ENCODE results near the gene TMEM201. TPM values are rescaled to one million over a fixed set of nuclear protein-coding genes. Genes with fewer than 3 reads are reported as not detected.

TMEM201 gene
- total and polyA plus RNA-seq, 2 of the 4 experiments (the other 2 are of a cell fraction): 1.3 to 8.7 TPM

DNA sequence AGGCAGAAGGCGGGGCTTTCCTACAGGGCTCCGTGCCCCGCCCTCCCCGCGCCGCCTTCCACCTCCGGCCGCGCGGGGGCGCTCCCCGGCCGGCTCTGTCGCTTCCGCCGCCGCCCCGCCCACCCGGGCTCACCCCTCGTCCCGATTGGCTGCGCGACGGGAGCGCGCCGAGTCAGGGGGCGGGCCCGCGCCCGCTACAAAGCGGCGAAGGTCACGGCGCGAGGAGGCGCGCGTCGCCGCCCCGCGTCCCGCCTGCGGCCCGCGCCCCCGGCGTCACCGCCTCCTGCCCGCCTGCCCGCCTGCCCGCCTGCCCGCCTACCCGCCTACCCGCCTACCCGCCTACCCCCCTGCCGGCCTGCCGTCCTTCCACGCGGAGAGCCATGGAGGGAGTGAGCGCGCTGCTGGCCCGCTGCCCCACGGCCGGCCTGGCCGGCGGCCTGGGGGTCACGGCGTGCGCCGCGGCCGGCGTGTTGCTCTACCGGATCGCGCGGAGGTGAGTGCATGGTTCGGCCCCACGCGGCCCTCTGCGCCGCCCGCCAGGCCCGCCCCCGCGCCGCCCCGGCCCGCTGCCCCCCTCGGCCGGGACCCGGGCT is at the start of gene TMEM201 (continued):
- TF ChIP-seq SMC3 (IDR thresholded peaks at IDR 0.05; ENCODE audit: low read depth, low read length) (no peak), MXI1 (IDR thresholded peaks at IDR 0.05; ENCODE audit: borderline replicate concordance, low read depth, low read length) (peak; percentile 72; the same call in 1 of the 2 replicates), POLR2A (IDR thresholded peaks at IDR 0.05; ENCODE audit: low read depth, low read length) (no peak), CTCF (conservative IDR thresholded peaks at IDR 0.05; ENCODE audit: low read depth, low read length) (peak; percentile 87)

Measured in IMR-90 (cell line).